ENCODE measurements around the gene AP1M2. TPM values are rescaled to one million over a fixed set of nuclear protein-coding genes. Genes with fewer than 3 reads are reported as not detected.

Gene AP1M2
- polyA plus RNA-seq, 1 donor (not counting 4 experiments of a cell fraction or from before 2014, with no cell fraction given), result 83.1 TPM

- H2AFZ ChIP-seq (ENCODE audit: control insufficient read depth, low read length), result no peak overlapping the region
- H3K27me3 ChIP-seq (ENCODE audit: control insufficient read depth, extremely low read depth, insufficient read depth, low read length), result no peaks in the 10 kb centered on the region
- H3K9me1 ChIP-seq (ENCODE audit: control insufficient read depth, extremely low read depth, insufficient read depth, low read length), result no peaks in the 10 kb centered on the region
- H3K79me2 ChIP-seq (ENCODE audit: control insufficient read depth, insufficient read depth, low read length), result peaks cover 10% of the 10 kb centered on the region
- peak overlapping the region; percentile 61 to 86 (median 68) for H3K4me3 ChIP-seq (ENCODE audit: control insufficient read depth in 2 of 3, extremely low read depth in 1 of 3, insufficient read depth in 2 of 3, low read depth in 1 of 3, low read length in 3 of 3)
- no peak overlapping the region for H3K27ac ChIP-seq (ENCODE audit: control insufficient read depth, insufficient read depth, low read length)
- TF ChIP-seq EZH2 (IDR thresholded peaks at IDR 0.05; ENCODE audit: low read length) (no peak), CTCF (optimal IDR thresholded peaks at IDR 0.05 in 1 of 3, IDR thresholded peaks at IDR 0.05 in 1 of 3, conservative IDR thresholded peaks at IDR 0.05 in 1 of 3; ENCODE audit: extremely low read depth in 1 of 3, insufficient read depth in 2 of 3, low read length in 3 of 3) (no peak)
- no peaks in the 10 kb centered on the region for H4K20me1 ChIP-seq (ENCODE audit: control insufficient read depth, extremely low read depth, insufficient read depth, low read length)
- no peak for DNase-seq (ENCODE audit: low read depth, low spot score)
- peak overlapping the region; percentile 61 for H3K4me2 ChIP-seq (ENCODE audit: control insufficient read depth, extremely low read depth, insufficient read depth, low read depth, low read length)
- dilution Hi-C loops (cut with MboI; ENCODE audit: extremely low pct_ligation_motif_present, low sequenced_read_pairs), result no loop called here
- FAIRE-seq, result no peak
- H3K9me3 ChIP-seq (ENCODE audit: control insufficient read depth, low read depth, low read length), result no peaks in the 10 kb centered on the region
- peaks cover 9 to 13% of the 10 kb centered on the region in 2 experiments for H3K36me3 ChIP-seq (ENCODE audit: control insufficient read depth in 2 of 2, extremely low read depth in 1 of 2, insufficient read depth in 2 of 2, low read length in 2 of 2)
- peaks cover 9% of the 10 kb centered on the region for H3K4me1 ChIP-seq (ENCODE audit: control insufficient read depth, extremely low read depth, insufficient read depth, low read length)
- peak overlapping the region; percentile 82 for H3K9ac ChIP-seq (ENCODE audit: control insufficient read depth, extremely low read depth, insufficient read depth, low read length)
Observed at GRCh38 chr19:10544753-10545251, 42.3 kb downstream of the AP1M2 start.

- H3K27ac ChIP-seq (ENCODE audit: control insufficient read depth, insufficient read depth, low read length), result peak overlapping the region; percentile 43
- H3K36me3 ChIP-seq (ENCODE audit: control insufficient read depth in 2 of 2, extremely low read depth in 1 of 2, insufficient read depth in 2 of 2, low read length in 2 of 2), result peaks cover 9 to 10% of the 10 kb centered on the region in 2 experiments
- H3K9me1 ChIP-seq (ENCODE audit: control insufficient read depth, extremely low read depth, insufficient read depth, low read length), result no peaks in the 10 kb centered on the region
- peak overlapping the region; percentile 61 to 86 (median 68) for H3K4me3 ChIP-seq (ENCODE audit: control insufficient read depth in 2 of 3, extremely low read depth in 1 of 3, insufficient read depth in 2 of 3, low read depth in 1 of 3, low read length in 3 of 3)
- no peaks in the 10 kb centered on the region for H3K27me3 ChIP-seq (ENCODE audit: control insufficient read depth, extremely low read depth, insufficient read depth, low read length)
- H3K4me2 ChIP-seq (ENCODE audit: control insufficient read depth, extremely low read depth, insufficient read depth, low read depth, low read length), result peak overlapping the region; percentile 61
- H3K4me1 ChIP-seq (ENCODE audit: control insufficient read depth, extremely low read depth, insufficient read depth, low read length), result peaks cover 9% of the 10 kb centered on the region
- peaks cover 10% of the 10 kb centered on the region for H3K79me2 ChIP-seq (ENCODE audit: control insufficient read depth, insufficient read depth, low read length)
- FAIRE-seq (no peak), DNase-seq (ENCODE audit: low read depth, low spot score) (no peak)
- H3K9me3 ChIP-seq (ENCODE audit: control insufficient read depth, low read depth, low read length), result no peaks in the 10 kb centered on the region
- H4K20me1 ChIP-seq (ENCODE audit: control insufficient read depth, extremely low read depth, insufficient read depth, low read length), result no peaks in the 10 kb centered on the region
- peak overlapping the region; percentile 82 for H3K9ac ChIP-seq (ENCODE audit: control insufficient read depth, extremely low read depth, insufficient read depth, low read length)
- dilution Hi-C loops (cut with MboI; ENCODE audit: extremely low pct_ligation_motif_present, low sequenced_read_pairs), result no loop called here
- peak overlapping the region; percentile 52 for H2AFZ ChIP-seq (ENCODE audit: control insufficient read depth, low read length)
- TF ChIP-seq CTCF (optimal IDR thresholded peaks at IDR 0.05 in 1 of 3, IDR thresholded peaks at IDR 0.05 in 1 of 3, conservative IDR thresholded peaks at IDR 0.05 in 1 of 3; ENCODE audit: extremely low read depth in 1 of 3, insufficient read depth in 2 of 3, low read length in 3 of 3) (no peak), EZH2 (IDR thresholded peaks at IDR 0.05; ENCODE audit: low read length) (no peak)
Observed at GRCh38 chr19:10544242-10544752, 42.8 kb downstream of the AP1M2 start.

All from keratinocyte (primary cell).